Measurements from ENCODE around the gene CYTH1. TPM values are rescaled to one million over a fixed set of nuclear protein-coding genes. Genes with fewer than 3 reads are reported as not detected.

Gene CYTH1
- total and polyA plus RNA-seq, 10 of the 15 experiments (the other 5 are each of a cell fraction or from before 2014, with no cell fraction given), result 6.6 to 188 (median 145) TPM

DNA sequence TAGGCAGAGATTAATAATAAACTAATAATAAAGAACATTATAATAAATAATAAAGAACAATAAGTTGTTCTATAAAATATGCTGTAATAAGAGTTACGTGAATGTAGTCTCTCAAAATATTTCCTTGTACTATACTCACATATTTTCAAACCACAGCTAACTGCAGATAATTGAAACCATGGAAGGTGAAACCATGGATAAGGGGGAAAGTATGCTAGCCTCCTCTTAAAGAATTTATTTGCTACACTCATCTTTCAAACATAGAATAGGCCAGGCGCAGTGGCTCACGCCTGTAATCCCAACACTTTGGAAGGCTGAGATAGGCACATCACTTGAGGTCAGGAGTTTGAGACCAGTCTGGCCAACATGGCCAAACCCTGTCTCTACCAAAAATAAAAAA, 18.5 kb downstream of the CYTH1 start:
- no peak overlapping the region for H3K27ac ChIP-seq (ENCODE audit: control insufficient read depth, insufficient read depth)
- H3K4me2 ChIP-seq (ENCODE audit: control insufficient read depth, insufficient read depth), result no peak overlapping the region
- intact Hi-C loops (cut with micrococcal nuclease; ENCODE audit: unreplicated experiment) (no loop called here), in situ Hi-C loops (cut with MboI) (no loop called here)
- DNase-seq (ENCODE audit: low read depth, low spot score) (no peak), ATAC-seq (no peak), FAIRE-seq (no peak)
- SMC1A ChIA-PET (ENCODE audit: uncharacterized antibody, unreplicated experiment), result no interaction called here
- RAD21 ChIA-PET (ENCODE audit: unreplicated experiment), result no interaction called here
- no peak overlapping the region for H3K9ac ChIP-seq (ENCODE audit: control insufficient read depth, insufficient read depth, low read length)
- TF ChIP-seq CEBPB (IDR thresholded peaks at IDR 0.05; ENCODE audit: borderline replicate concordance in 1 of 2, low read depth in 2 of 2, low read length in 2 of 2), result no peak
- no peak for TF ChIP-seq ZNF24 (IDR thresholded peaks at IDR 0.05)
- TF ChIP-seq MTA2 (IDR thresholded peaks at IDR 0.05; ENCODE audit: low read depth), result no peak
- no peak for TF ChIP-seq SIN3A (IDR thresholded peaks at IDR 0.05; ENCODE audit: low read depth, low read length)
- no peak for TF ChIP-seq CBX3 (IDR thresholded peaks at IDR 0.05; ENCODE audit: borderline replicate concordance, low read depth)
- TF ChIP-seq FOXM1 (IDR thresholded peaks at IDR 0.05; ENCODE audit: low read depth, low read length), result no peak
- no peak for TF ChIP-seq IRF4 (IDR thresholded peaks at IDR 0.05; ENCODE audit: low read depth, low read length)
- no peak for TF ChIP-seq HCFC1 (IDR thresholded peaks at IDR 0.05; ENCODE audit: low read length)
- no peak for TF ChIP-seq RAD21 (IDR thresholded peaks at IDR 0.05; ENCODE audit: insufficient read depth, low read depth, low read length)
- no peak for TF ChIP-seq RELA (IDR thresholded peaks at IDR 0.05; ENCODE audit: borderline replicate concordance, partially characterized antibody)
- TF ChIP-seq CHD2 (IDR thresholded peaks at IDR 0.05; ENCODE audit: borderline replicate concordance, low read depth, low read length), result no peak
- TF ChIP-seq HDAC6 (IDR thresholded peaks at IDR 0.05; ENCODE audit: unreplicated experiment), result no peak
- no peak for TF ChIP-seq CBX5 (IDR thresholded peaks at IDR 0.05; ENCODE audit: low read depth)
- TF ChIP-seq POLR2A (IDR thresholded peaks at IDR 0.05; ENCODE audit: low read depth, low read length), result no peak
- TF ChIP-seq, protein P1, sequence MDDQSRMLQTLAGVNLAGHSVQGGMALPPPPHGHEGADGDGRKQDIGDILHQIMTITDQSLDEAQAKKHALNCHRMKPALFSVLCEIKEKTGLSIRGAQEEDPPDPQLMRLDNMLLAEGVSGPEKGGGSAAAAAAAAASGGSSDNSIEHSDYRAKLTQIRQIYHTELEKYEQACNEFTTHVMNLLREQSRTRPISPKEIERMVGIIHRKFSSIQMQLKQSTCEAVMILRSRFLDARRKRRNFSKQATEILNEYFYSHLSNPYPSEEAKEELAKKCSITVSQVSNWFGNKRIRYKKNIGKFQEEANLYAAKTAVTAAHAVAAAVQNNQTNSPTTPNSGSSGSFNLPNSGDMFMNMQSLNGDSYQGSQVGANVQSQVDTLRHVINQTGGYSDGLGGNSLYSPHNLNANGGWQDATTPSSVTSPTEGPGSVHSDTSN (IDR thresholded peaks at IDR 0.05; ENCODE audit: insufficient replicate concordance, low read depth, low read length), result no peak
- TF ChIP-seq IRF3 (IDR thresholded peaks at IDR 0.05), result no peak
- no peak for TF ChIP-seq NRF1 (conservative IDR thresholded peaks at IDR 0.05; ENCODE audit: low read depth, low read length)
- TF ChIP-seq CHD4 (IDR thresholded peaks at IDR 0.05), result no peak
- no peak for TF ChIP-seq HDAC2 (IDR thresholded peaks at IDR 0.05)
- TF ChIP-seq, protein P2, sequence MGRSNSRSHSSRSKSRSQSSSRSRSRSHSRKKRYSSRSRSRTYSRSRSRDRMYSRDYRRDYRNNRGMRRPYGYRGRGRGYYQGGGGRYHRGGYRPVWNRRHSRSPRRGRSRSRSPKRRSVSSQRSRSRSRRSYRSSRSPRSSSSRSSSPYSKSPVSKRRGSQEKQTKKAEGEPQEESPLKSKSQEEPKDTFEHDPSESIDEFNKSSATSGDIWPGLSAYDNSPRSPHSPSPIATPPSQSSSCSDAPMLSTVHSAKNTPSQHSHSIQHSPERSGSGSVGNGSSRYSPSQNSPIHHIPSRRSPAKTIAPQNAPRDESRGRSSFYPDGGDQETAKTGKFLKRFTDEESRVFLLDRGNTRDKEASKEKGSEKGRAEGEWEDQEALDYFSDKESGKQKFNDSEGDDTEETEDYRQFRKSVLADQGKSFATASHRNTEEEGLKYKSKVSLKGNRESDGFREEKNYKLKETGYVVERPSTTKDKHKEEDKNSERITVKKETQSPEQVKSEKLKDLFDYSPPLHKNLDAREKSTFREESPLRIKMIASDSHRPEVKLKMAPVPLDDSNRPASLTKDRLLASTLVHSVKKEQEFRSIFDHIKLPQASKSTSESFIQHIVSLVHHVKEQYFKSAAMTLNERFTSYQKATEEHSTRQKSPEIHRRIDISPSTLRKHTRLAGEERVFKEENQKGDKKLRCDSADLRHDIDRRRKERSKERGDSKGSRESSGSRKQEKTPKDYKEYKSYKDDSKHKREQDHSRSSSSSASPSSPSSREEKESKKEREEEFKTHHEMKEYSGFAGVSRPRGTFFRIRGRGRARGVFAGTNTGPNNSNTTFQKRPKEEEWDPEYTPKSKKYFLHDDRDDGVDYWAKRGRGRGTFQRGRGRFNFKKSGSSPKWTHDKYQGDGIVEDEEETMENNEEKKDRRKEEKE (IDR thresholded peaks at IDR 0.05), result no peak
- no peak overlapping the region for H2AFZ ChIP-seq (ENCODE audit: control insufficient read depth, low read depth, low read length)
- peaks cover 5% of the 10 kb centered on the region for H4K20me1 ChIP-seq (ENCODE audit: control insufficient read depth, insufficient read depth)
- 98% methylated on average over 3 of the region's 3 CpGs for WGBS (ENCODE audit: insufficient coverage, insufficient replicate concordance, low lambda C conversion rate, missing lambda C conversion rate)
- CTCF ChIA-PET, result interaction anchor here (1.0 to 1.6 kb wide), 3 partner anchors 17 to 55 kb away, joined by 3 to 6 read pairs (median 3); no protein-coding TSS in a partner anchor
- POLR2A ChIA-PET, result interaction anchor here (0.7 to 12.8 kb wide), 3 partner anchors 26 to 576 kb away, joined by 3 to 131 read pairs (median 5); partner anchors contain the start of genes AFMID and TK1
- peaks cover 3 to 4% of the 10 kb centered on the region in 2 experiments; a peak in 2 of 4 replicates for H3K36me3 ChIP-seq (ENCODE audit: control insufficient read depth in 2 of 2, insufficient read depth in 2 of 2, low read length in 1 of 2)
- H3K4me3 ChIP-seq, result no peak overlapping the region
- no peaks in the 10 kb centered on the region; the same call in 2 of the 3 replicates for H3K9me3 ChIP-seq (replicated peaks; ENCODE audit: control insufficient read depth, insufficient read depth, low read length)
- no peaks in the 10 kb centered on the region for H3K27me3 ChIP-seq (replicated peaks in 1 of 2; ENCODE audit: control insufficient read depth in 2 of 2, insufficient read depth in 2 of 2, low read length in 1 of 2)
- peaks cover 95% of the 10 kb centered on the region for H3K79me2 ChIP-seq (ENCODE audit: control insufficient read depth, insufficient read depth, low read length)
- peaks cover 44% of the 10 kb centered on the region for H3K4me1 ChIP-seq (ENCODE audit: control insufficient read depth, insufficient read depth, low read length)
- BruUV-seq (replicated peaks), result no TSS peak

Data from GM12878 (cell line).